ENCODE measurements around the gene NKX6-2. TPM values are rescaled to one million over a fixed set of nuclear protein-coding genes. Genes with fewer than 3 reads are reported as not detected.

NKX6-2 gene
- polyA plus RNA-seq, 1 donor from 2014 or later = not detected

GRCh38 chr10:132749371-132749795, 36.6 kb downstream of the NKX6-2 start:
- H3K9me2 ChIP-seq (ENCODE audit: insufficient read depth, low read length) = no peaks in the 10 kb centered on the region
- H3K9me3 ChIP-seq (ENCODE audit: low read length) = no peaks in the 10 kb centered on the region
- H3K4me2 ChIP-seq (ENCODE audit: low read length) = no peak overlapping the region
- no peaks in the 10 kb centered on the region for H4K20me1 ChIP-seq (ENCODE audit: insufficient read depth)
- TF ChIP-seq SMC3 (conservative IDR thresholded peaks at IDR 0.05; ENCODE audit: poor library complexity) (no peak), EZH2 (IDR thresholded peaks at IDR 0.05; ENCODE audit: borderline replicate concordance, insufficient read depth, low read length, poor library complexity, severe bottlenecking) (no peak), RAD21 (conservative IDR thresholded peaks at IDR 0.05) (no peak)
- H3K36me3 ChIP-seq (ENCODE audit: insufficient read depth, low read length) = no peaks in the 10 kb centered on the region
- no peak overlapping the region for H3K9ac ChIP-seq (ENCODE audit: low read length)
- no peaks in the 10 kb centered on the region for H3F3A ChIP-seq (ENCODE audit: insufficient read depth, low read length, poor library complexity, severe bottlenecking)
- no peaks in the 10 kb centered on the region for H3K79me2 ChIP-seq (replicated peaks; ENCODE audit: insufficient read depth, low read length)
- H3K4me3 ChIP-seq (ENCODE audit: low read length) = no peak overlapping the region
- H2AFZ ChIP-seq (ENCODE audit: low read depth, low read length) = no peak overlapping the region
- peaks cover 4% of the 10 kb centered on the region for H3K27me3 ChIP-seq (ENCODE audit: insufficient read depth, low read depth, low read length)
- no peak overlapping the region for H3K27ac ChIP-seq (ENCODE audit: low read length)

GRCh38 chr10:132748545-132749370, 37.2 kb downstream of the NKX6-2 start:
- no peaks in the 10 kb centered on the region for H3K9me2 ChIP-seq (ENCODE audit: insufficient read depth, low read length)
- no peaks in the 10 kb centered on the region for H4K20me1 ChIP-seq (ENCODE audit: insufficient read depth)
- no peaks in the 10 kb centered on the region for H3K79me2 ChIP-seq (replicated peaks; ENCODE audit: insufficient read depth, low read length)
- H3K4me3 ChIP-seq (ENCODE audit: low read length) = no peak overlapping the region
- TF ChIP-seq POLR2AphosphoS5 (IDR thresholded peaks at IDR 0.05) = no peak
- TF ChIP-seq MXI1 (conservative IDR thresholded peaks at IDR 0.05; ENCODE audit: poor library complexity, severe bottlenecking) = no peak
- no peak for TF ChIP-seq EZH2 (IDR thresholded peaks at IDR 0.05; ENCODE audit: borderline replicate concordance, insufficient read depth, low read length, poor library complexity, severe bottlenecking)
- TF ChIP-seq CTCF (IDR thresholded peaks at IDR 0.05; ENCODE audit: poor library complexity, severe bottlenecking) = no peak
- no peak for TF ChIP-seq REST (IDR thresholded peaks at IDR 0.05; ENCODE audit: borderline replicate concordance)
- no peak for TF ChIP-seq SMC3 (conservative IDR thresholded peaks at IDR 0.05; ENCODE audit: poor library complexity)
- no peak for TF ChIP-seq RAD21 (conservative IDR thresholded peaks at IDR 0.05)
- no peak for TF ChIP-seq EP300 (conservative IDR thresholded peaks at IDR 0.05; ENCODE audit: poor library complexity, severe bottlenecking)
- no peak for TF ChIP-seq TAF1 (IDR thresholded peaks at IDR 0.05; ENCODE audit: low read depth)
- no peaks in the 10 kb centered on the region for H3K9me3 ChIP-seq (ENCODE audit: low read length)
- H3K9ac ChIP-seq (ENCODE audit: low read length) = no peak overlapping the region
- no peak overlapping the region for H2AFZ ChIP-seq (ENCODE audit: low read depth, low read length)
- H3K27ac ChIP-seq (ENCODE audit: low read length) = no peak overlapping the region
- no peaks in the 10 kb centered on the region for H3F3A ChIP-seq (ENCODE audit: insufficient read depth, low read length, poor library complexity, severe bottlenecking)
- H3K27me3 ChIP-seq (ENCODE audit: insufficient read depth, low read depth, low read length) = peaks cover 4% of the 10 kb centered on the region
- H3K4me2 ChIP-seq (ENCODE audit: low read length) = no peak overlapping the region
- H3K36me3 ChIP-seq (ENCODE audit: insufficient read depth, low read length) = no peaks in the 10 kb centered on the region
